Chondrocyte (in vitro differentiated cells): ENCODE data around the gene SEMA5A. TPM values are rescaled to one million over a fixed set of nuclear protein-coding genes. Genes with fewer than 3 reads are reported as not detected.

Experiments
- DNase-seq: peaks from one replicate; pipeline ENCODE4 v3.0.0; 2021; ENCODE audit warnings: mixed read lengths, low spot score
- H3K27ac Mint-ChIP-seq: one replicate; pipeline ENCODE4 v1.8.0; 2021; ENCODE audit warnings: mild to moderate bottlenecking, moderate library complexity, mixed read lengths; ENCODE audit not compliant: unreplicated experiment
- H3K27me3 Mint-ChIP-seq: 2 replicates; pipeline ENCODE4 v1.8.0; 2021; ENCODE audit warnings: low read depth, mixed read lengths
- H3K36me3 Mint-ChIP-seq: 2 replicates; pipeline ENCODE4 v1.8.0; 2021; ENCODE audit warnings: low read depth, mixed read lengths
- H3K4me1 Mint-ChIP-seq: 2 replicates; pipeline ENCODE4 v1.8.0; 2021; ENCODE audit warnings: low read depth, mild to moderate bottlenecking, mixed read lengths
- H3K4me3 Mint-ChIP-seq: one replicate; pipeline ENCODE4 v1.8.0; 2021; ENCODE audit warnings: mild to moderate bottlenecking, moderate library complexity, mixed read lengths; ENCODE audit not compliant: unreplicated experiment
- H3K9me3 Mint-ChIP-seq: 2 replicates; pipeline ENCODE4 v1.8.0; 2021; ENCODE audit warnings: low read depth, mixed read lengths
- CTCF ChIP-seq: fragments of 200-600 bp; sonication (generic); IDR thresholded peaks from 2 replicates; pipeline ENCODE4 v1.5.0; 2021; ENCODE audit warnings: antibody characterized with exemption, mild to moderate bottlenecking, moderate library complexity
- total RNA-seq: library from RNA; stranded (reverse); gene quantifications from 3 replicates; pipeline ENCODE4 v1.2.1, GENCODE V29; 2021

The SEMA5A gene
- total RNA-seq, 1 donor from 2014 or later: 249 TPM

GRCh38 chr5:9547122-9547947 lies 1.5 kb upstream of the SEMA5A start:
- H3K36me3 Mint-ChIP-seq: peaks cover 27% of the 10 kb centered on the region
- no peaks in the 10 kb centered on the region for H3K27me3 Mint-ChIP-seq
- H3K4me1 Mint-ChIP-seq: peaks cover 43% of the 10 kb centered on the region
- H3K9me3 Mint-ChIP-seq: no peaks in the 10 kb centered on the region
- no peak for TF ChIP-seq CTCF
- DNase-seq: no peak
- H3K4me3 Mint-ChIP-seq: peak overlapping the region; percentile 99
- peak overlapping the region; percentile 99 for H3K27ac Mint-ChIP-seq

- Mint-ChIP-seq H3K27ac (peak overlapping the region; percentile 69), H3K9me3 (no peaks in the 10 kb centered on the region), H3K4me1 (peaks cover 57% of the 10 kb centered on the region), H3K36me3 (peaks cover 12% of the 10 kb centered on the region), H3K4me3 (peak overlapping the region; percentile 92), H3K27me3 (no peaks in the 10 kb centered on the region)
- TF ChIP-seq CTCF: no peak
- DNase-seq: peak; percentile 96
These were observed 511 bp downstream of the SEMA5A start for GRCh38 chr5:9545136-9545991.

GRCh38 chr5:9544502-9545135 lies 1.3 kb downstream of the SEMA5A start:
- TF ChIP-seq CTCF: peak; percentile 92
- H3K4me1 Mint-ChIP-seq: peaks cover 54% of the 10 kb centered on the region

GRCh38 chr5:9544056-9544455 lies 1.8 kb downstream of the SEMA5A start:
- Mint-ChIP-seq H3K4me1 (peaks cover 56% of the 10 kb centered on the region), H3K4me3 (peak overlapping the region; percentile 92), H3K27ac (peak overlapping the region; percentile 96), H3K9me3 (no peaks in the 10 kb centered on the region), H3K27me3 (no peaks in the 10 kb centered on the region), H3K36me3 (peaks cover 4% of the 10 kb centered on the region)
- TF ChIP-seq CTCF: no peak
- no peak for DNase-seq

More at GRCh38 chr5:9544502-9545135, 1.3 kb downstream of the SEMA5A start:
- peak; percentile 96 for DNase-seq
- Mint-ChIP-seq H3K9me3 (no peaks in the 10 kb centered on the region), H3K27ac (peak overlapping the region; percentile 96), H3K27me3 (no peaks in the 10 kb centered on the region), H3K4me3 (peak overlapping the region; percentile 92), H3K36me3 (peaks cover 6% of the 10 kb centered on the region)
